ENCODE data around the gene ZNF23.
A peak's percentile ranks its signal among the peaks of the same experiment; 100 is the strongest.

The ZNF23 gene

DNA sequence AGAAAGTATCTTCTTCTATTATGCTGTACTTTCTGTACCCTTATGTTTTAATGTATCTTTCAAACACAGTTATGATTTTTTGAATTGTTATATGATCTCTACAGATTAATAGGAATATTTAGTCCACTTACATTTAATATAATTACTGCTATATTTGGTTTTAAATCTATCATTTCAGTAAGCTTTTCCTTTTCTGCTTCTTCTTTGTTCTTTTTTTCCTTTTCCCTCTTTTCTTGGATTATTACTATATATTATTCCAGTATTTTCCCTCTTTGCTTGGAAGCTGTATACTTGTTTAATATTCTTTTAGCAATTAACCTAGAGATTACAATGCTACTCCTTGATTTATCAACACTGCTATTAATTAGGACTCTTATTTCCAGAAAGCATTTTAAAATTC lies 33.7 kb downstream of the ZNF23 start:
- peaks cover 36% of the 10 kb centered on the region for H3K27me3 ChIP-seq (ENCODE audit: insufficient read depth, low read length)
- no peaks in the 10 kb centered on the region for H3K79me2 ChIP-seq (ENCODE audit: control insufficient read depth, insufficient read depth, low read length, unreplicated experiment)
- H3K36me3 ChIP-seq (ENCODE audit: insufficient read depth, low read length) = no peaks in the 10 kb centered on the region
- H3K27ac ChIP-seq (ENCODE audit: low read depth, low read length) = no peak overlapping the region
- no peak overlapping the region for H3K4me3 ChIP-seq (ENCODE audit: low read depth, low read length)
- H2AFZ ChIP-seq (ENCODE audit: low read length, unreplicated experiment) = no peak overlapping the region
- H3K4me1 ChIP-seq (ENCODE audit: control insufficient read depth, insufficient read depth, low read length, unreplicated experiment) = no peaks in the 10 kb centered on the region

DNA sequence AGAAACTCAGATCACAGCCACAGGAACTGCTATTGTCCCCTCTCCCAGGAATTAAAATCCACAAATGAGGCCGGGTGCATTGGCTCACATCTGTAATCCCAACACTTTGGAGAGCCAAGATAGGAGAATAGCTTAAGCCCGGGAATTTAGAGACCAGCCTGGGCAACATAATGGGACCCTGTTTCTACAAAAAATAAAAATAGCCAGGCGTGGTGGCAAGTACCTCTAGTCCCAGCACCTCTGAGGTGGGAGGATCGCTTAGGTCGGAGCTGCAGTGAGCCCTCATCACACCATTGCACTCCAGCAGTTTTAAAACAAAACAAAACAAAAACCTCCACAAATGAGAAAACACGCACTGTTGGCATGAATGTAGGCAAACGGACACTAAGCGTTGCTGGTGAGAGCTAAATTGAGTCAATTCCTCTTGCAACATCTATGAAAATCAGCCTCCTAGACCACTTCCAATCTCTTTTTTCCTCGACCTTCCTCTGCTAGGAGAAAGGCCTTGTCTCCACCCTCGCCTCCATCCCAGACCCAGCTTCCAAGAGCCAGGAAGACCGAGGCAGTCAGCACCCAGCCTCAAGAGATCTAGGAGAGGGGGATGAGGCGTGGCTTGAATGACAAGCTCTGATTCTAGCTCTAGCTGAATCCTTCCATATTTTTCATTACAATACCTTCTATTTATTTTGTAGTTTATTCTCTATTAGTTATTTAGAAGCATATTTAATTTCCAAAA lies 35.0 kb downstream of the ZNF23 start:
- Histone ChIP-seq H3K36me3 (ENCODE audit: insufficient read depth, low read length) (no peaks in the 10 kb centered on the region), H3K27ac (ENCODE audit: low read depth, low read length) (no peak overlapping the region), H3K4me1 (ENCODE audit: control insufficient read depth, insufficient read depth, low read length, unreplicated experiment) (no peaks in the 10 kb centered on the region), H2AFZ (ENCODE audit: low read length, unreplicated experiment) (no peak overlapping the region), H3K27me3 (ENCODE audit: insufficient read depth, low read length) (peaks cover 41% of the 10 kb centered on the region), H3K79me2 (ENCODE audit: control insufficient read depth, insufficient read depth, low read length, unreplicated experiment) (no peaks in the 10 kb centered on the region), H3K4me3 (ENCODE audit: low read depth, low read length) (no peak overlapping the region)

DNA sequence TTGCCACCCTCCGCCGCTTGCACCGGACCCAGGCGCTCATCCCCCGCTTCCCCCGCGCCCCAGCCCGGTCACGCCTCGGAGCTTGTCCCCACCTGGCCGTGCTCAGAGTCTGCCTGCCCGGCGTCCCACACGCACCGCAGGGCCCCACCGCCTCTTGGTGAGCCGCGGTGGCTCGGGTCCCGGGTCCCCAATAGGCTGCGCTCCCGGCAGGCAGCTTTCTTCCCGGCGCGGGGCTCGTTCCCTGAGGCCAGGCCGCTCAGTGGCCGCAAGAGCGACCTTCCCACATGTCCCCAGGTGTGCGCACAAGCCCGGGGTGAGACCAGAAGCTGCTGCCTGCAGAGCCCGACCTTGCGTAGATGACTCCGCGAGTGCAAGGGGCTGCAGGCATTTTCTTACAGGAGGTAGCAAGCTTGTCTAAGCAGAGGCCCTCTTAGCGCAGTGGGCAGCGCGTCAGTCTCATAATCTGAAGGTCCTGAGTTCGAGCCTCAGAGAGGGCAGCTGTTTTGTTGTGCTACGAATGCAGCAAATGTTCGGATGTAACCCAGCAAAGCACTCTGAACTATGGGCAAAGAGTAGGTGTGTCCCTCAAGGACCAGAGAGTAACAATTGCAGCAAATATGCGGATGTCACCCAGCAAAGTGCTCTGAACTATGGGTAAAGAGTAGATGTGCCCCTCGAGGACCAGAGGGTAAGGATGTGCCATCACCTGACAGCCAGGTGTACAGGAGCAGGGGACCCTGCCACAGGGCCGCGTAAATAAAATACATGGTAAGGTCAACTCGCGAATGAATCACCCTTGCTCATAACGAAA lies 35.8 kb downstream of the ZNF23 start:
- Histone ChIP-seq H2AFZ (ENCODE audit: low read length, unreplicated experiment) (peak overlapping the region; percentile 41), H3K27ac (ENCODE audit: low read depth, low read length) (no peak overlapping the region), H3K27me3 (ENCODE audit: insufficient read depth, low read length) (peaks cover 46% of the 10 kb centered on the region), H3K4me1 (ENCODE audit: control insufficient read depth, insufficient read depth, low read length, unreplicated experiment) (no peaks in the 10 kb centered on the region), H3K79me2 (ENCODE audit: control insufficient read depth, insufficient read depth, low read length, unreplicated experiment) (no peaks in the 10 kb centered on the region), H3K4me3 (ENCODE audit: low read depth, low read length) (peak overlapping the region; percentile 82), H3K36me3 (ENCODE audit: insufficient read depth, low read length) (no peaks in the 10 kb centered on the region)

DNA sequence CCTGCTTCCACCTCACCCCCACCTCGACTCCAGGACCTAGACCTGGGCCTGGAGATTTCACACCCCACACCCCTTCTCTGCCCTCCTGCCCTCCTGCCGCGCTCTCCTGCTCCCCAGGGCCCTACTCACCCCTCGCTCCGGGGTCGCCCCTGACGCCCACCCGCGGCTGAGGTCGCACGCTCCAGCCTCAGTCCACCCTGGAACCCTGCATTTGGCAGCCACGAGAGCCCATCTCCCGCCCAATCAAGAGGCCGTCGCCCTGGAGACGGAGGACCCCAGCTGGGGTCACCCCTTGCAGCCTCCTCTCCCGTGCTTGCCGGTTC lies 36.3 kb downstream of the ZNF23 start:
- Histone ChIP-seq H3K27ac (ENCODE audit: low read depth, low read length) (no peak overlapping the region), H3K4me1 (ENCODE audit: control insufficient read depth, insufficient read depth, low read length, unreplicated experiment) (no peaks in the 10 kb centered on the region), H3K79me2 (ENCODE audit: control insufficient read depth, insufficient read depth, low read length, unreplicated experiment) (no peaks in the 10 kb centered on the region), H3K4me3 (ENCODE audit: low read depth, low read length) (peak overlapping the region; percentile 82), H3K27me3 (ENCODE audit: insufficient read depth, low read length) (peaks cover 47% of the 10 kb centered on the region), H3K36me3 (ENCODE audit: insufficient read depth, low read length) (no peaks in the 10 kb centered on the region), H2AFZ (ENCODE audit: low read length, unreplicated experiment) (peak overlapping the region; percentile 41)

DNA sequence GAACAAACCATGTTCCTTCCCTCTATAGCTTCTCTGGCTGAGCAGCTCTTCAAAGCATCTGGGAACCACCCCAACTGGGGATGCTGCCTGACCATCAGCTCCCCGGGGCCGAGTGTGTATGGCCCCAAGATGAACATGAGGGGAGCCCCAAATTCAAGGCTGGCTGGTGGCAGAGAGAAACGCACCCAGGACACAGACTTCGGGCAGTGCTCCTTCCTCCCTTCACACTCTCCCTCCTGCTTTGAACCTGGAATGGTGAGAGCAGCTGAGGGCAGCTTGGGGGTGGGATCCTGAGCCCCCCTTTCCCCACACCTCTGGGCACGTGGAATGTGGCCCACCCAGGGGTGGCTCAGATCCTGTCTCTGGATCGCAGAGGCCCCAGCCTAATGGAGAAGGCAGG lies 37.4 kb downstream of the ZNF23 start:
- no peak overlapping the region for H3K4me3 ChIP-seq (ENCODE audit: low read depth, low read length)
- peaks cover 44% of the 10 kb centered on the region for H3K27me3 ChIP-seq (ENCODE audit: insufficient read depth, low read length)
- H2AFZ ChIP-seq (ENCODE audit: low read length, unreplicated experiment) = no peak overlapping the region
- H3K79me2 ChIP-seq (ENCODE audit: control insufficient read depth, insufficient read depth, low read length, unreplicated experiment) = no peaks in the 10 kb centered on the region
- no peak overlapping the region for H3K27ac ChIP-seq (ENCODE audit: low read depth, low read length)
- H3K4me1 ChIP-seq (ENCODE audit: control insufficient read depth, insufficient read depth, low read length, unreplicated experiment) = no peaks in the 10 kb centered on the region
- no peaks in the 10 kb centered on the region for H3K36me3 ChIP-seq (ENCODE audit: insufficient read depth, low read length)

DNA sequence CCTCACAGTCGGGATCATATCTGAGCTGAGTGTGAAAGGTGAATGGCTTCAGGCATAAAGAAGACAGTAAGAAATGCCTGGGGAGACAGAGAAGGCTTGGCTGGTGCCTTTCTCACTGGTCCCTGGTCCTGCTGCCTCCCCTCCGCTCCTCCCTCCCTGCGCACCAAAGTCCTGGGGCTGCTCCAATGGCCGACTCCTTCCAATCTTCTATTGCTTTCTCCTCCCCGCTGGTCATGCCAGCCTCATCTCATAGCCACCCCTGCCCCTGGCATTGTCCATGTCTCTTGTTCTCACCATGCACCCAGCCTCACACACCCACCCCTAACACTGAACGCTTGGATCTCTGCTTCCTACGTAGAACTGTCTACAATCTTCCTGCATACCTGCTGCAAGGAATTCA lies 38.2 kb downstream of the ZNF23 start:
- Histone ChIP-seq H3K27me3 (ENCODE audit: insufficient read depth, low read length) (peaks cover 49% of the 10 kb centered on the region), H3K4me1 (ENCODE audit: control insufficient read depth, insufficient read depth, low read length, unreplicated experiment) (no peaks in the 10 kb centered on the region), H3K36me3 (ENCODE audit: insufficient read depth, low read length) (no peaks in the 10 kb centered on the region), H3K4me3 (ENCODE audit: low read depth, low read length) (no peak overlapping the region), H2AFZ (ENCODE audit: low read length, unreplicated experiment) (no peak overlapping the region), H3K27ac (ENCODE audit: low read depth, low read length) (no peak overlapping the region), H3K79me2 (ENCODE audit: control insufficient read depth, insufficient read depth, low read length, unreplicated experiment) (no peaks in the 10 kb centered on the region)

DNA sequence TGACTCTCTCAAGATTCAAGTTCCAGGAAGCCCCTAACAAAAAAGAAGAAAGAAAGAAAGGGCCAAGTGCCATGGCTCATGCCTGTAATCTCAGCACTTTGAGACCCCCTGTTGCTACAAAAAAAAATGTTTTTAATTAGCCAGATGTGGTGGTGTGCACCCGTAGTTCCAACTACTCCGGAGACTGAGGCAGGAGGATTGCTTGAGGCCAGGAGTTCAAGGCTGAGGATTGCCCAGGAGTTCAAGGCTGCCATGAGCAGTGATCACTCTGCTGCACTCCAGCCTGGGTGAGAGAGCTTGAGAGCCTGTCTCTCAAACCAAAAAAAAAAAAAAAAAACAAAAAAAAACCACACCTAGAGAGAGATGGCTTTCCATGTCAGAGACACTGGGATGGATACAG lies 39.0 kb downstream of the ZNF23 start:
- Histone ChIP-seq H3K4me3 (ENCODE audit: low read depth, low read length) (no peak overlapping the region), H3K27ac (ENCODE audit: low read depth, low read length) (no peak overlapping the region), H3K79me2 (ENCODE audit: control insufficient read depth, insufficient read depth, low read length, unreplicated experiment) (no peaks in the 10 kb centered on the region), H3K27me3 (ENCODE audit: insufficient read depth, low read length) (peaks cover 57% of the 10 kb centered on the region), H3K36me3 (ENCODE audit: insufficient read depth, low read length) (no peaks in the 10 kb centered on the region), H2AFZ (ENCODE audit: low read length, unreplicated experiment) (no peak overlapping the region), H3K4me1 (ENCODE audit: control insufficient read depth, insufficient read depth, low read length, unreplicated experiment) (no peaks in the 10 kb centered on the region)

DNA sequence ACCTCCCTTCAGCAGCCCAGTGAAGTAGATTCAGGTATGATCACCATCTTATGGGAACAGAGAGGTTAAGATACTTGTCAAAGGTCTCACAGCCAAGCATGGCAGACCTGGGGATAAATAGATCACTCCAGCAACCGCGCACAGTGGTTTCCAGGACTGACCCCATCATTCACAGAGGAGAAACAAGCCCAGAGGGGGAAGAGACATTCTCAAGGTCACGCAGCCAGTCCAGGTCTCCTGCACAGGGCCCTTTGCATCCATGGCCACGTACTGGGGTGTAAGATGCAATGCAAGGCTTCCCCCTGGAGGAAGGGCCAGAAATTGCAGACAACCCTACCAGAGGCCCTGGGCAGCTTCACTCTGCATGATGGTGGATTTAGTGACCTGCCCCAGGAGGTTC lies 40.1 kb downstream of the ZNF23 start:
- H3K36me3 ChIP-seq (ENCODE audit: insufficient read depth, low read length) = no peaks in the 10 kb centered on the region
- H3K27me3 ChIP-seq (ENCODE audit: insufficient read depth, low read length) = peaks cover 66% of the 10 kb centered on the region
- no peaks in the 10 kb centered on the region for H3K4me1 ChIP-seq (ENCODE audit: control insufficient read depth, insufficient read depth, low read length, unreplicated experiment)
- no peak overlapping the region for H2AFZ ChIP-seq (ENCODE audit: low read length, unreplicated experiment)
- no peak overlapping the region for H3K4me3 ChIP-seq (ENCODE audit: low read depth, low read length)
- H3K79me2 ChIP-seq (ENCODE audit: control insufficient read depth, insufficient read depth, low read length, unreplicated experiment) = no peaks in the 10 kb centered on the region
- H3K27ac ChIP-seq (ENCODE audit: low read depth, low read length) = no peak overlapping the region

DNA sequence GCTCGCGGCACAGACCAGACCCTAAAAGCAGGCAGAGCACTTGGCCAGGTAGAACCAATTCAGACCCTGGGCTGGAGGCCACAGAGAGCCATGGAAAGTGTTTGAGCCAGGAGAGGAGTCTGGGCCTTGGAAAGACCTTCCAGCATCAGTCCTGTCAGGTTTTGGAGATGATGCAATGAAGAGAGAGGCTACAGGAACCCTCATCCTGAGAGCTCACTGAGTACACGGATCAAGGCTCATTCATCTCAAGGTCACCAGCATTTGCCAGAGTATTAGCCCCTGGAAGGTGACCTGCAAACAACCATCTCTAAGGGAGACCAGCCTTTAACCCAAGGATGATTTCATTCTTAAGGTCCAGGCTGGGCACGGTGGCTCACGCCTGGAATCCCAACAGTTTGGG lies 48.0 kb downstream of the ZNF23 start:
- Histone ChIP-seq H3K36me3 (ENCODE audit: insufficient read depth, low read length) (no peaks in the 10 kb centered on the region), H3K27ac (ENCODE audit: low read depth, low read length) (no peak overlapping the region), H3K4me1 (ENCODE audit: control insufficient read depth, insufficient read depth, low read length, unreplicated experiment) (no peaks in the 10 kb centered on the region), H3K4me3 (ENCODE audit: low read depth, low read length) (no peak overlapping the region), H3K27me3 (ENCODE audit: insufficient read depth, low read length) (peaks cover 56% of the 10 kb centered on the region), H2AFZ (ENCODE audit: low read length, unreplicated experiment) (no peak overlapping the region), H3K79me2 (ENCODE audit: control insufficient read depth, insufficient read depth, low read length, unreplicated experiment) (no peaks in the 10 kb centered on the region)

DNA sequence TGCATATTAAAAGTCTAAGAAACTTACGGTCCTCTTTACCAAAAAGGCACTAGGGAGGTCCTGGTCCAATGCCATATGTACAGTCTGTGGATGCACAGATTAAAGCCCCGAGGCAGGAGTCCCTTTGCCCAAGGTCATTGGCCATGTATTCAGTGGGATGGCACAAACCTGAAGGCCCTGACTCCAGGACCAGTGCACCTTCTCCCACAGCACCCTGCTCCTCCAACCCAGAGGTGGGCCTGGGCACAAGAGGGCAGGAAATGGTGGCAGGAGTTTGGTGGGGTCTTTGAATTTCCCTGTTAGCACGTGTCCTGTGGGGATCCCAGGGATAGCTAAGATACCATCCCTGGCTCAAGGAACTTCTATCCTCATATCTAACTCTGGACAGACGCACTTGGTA lies 48.7 kb downstream of the ZNF23 start:
- Histone ChIP-seq H3K27ac (ENCODE audit: low read depth, low read length) (no peak overlapping the region), H3K79me2 (ENCODE audit: control insufficient read depth, insufficient read depth, low read length, unreplicated experiment) (no peaks in the 10 kb centered on the region), H3K27me3 (ENCODE audit: insufficient read depth, low read length) (peaks cover 56% of the 10 kb centered on the region), H3K36me3 (ENCODE audit: insufficient read depth, low read length) (no peaks in the 10 kb centered on the region), H2AFZ (ENCODE audit: low read length, unreplicated experiment) (no peak overlapping the region), H3K4me1 (ENCODE audit: control insufficient read depth, insufficient read depth, low read length, unreplicated experiment) (no peaks in the 10 kb centered on the region), H3K4me3 (ENCODE audit: low read depth, low read length) (no peak overlapping the region)

All from ACC112 (cell line).